ENCODE measurements around the gene NAA30.

NAA30 gene

GRCh38 chr14:57392830-57393229, 2.4 kb downstream of the NAA30 start:
- no peak for DNase-seq (ENCODE audit: low read depth in 2 of 2)

- no peak for DNase-seq (ENCODE audit: low read depth in 2 of 2)
Observed at GRCh38 chr14:57400556-57401494, 10.4 kb downstream of the NAA30 start.

- no peak for DNase-seq (ENCODE audit: low read depth in 2 of 2)
Observed at GRCh38 chr14:57401501-57401900, 11.1 kb downstream of the NAA30 start.

- no peak for DNase-seq (ENCODE audit: low read depth in 2 of 2)
Observed at GRCh38 chr14:57402173-57402852, 11.9 kb downstream of the NAA30 start.

- no peak for DNase-seq (ENCODE audit: low read depth in 2 of 2)
Observed at GRCh38 chr14:57403521-57403864, 13.1 kb downstream of the NAA30 start.

- DNase-seq (ENCODE audit: low read depth in 2 of 2): no peak
Observed at GRCh38 chr14:57405562-57405961, 15.2 kb downstream of the NAA30 start.

DNA sequence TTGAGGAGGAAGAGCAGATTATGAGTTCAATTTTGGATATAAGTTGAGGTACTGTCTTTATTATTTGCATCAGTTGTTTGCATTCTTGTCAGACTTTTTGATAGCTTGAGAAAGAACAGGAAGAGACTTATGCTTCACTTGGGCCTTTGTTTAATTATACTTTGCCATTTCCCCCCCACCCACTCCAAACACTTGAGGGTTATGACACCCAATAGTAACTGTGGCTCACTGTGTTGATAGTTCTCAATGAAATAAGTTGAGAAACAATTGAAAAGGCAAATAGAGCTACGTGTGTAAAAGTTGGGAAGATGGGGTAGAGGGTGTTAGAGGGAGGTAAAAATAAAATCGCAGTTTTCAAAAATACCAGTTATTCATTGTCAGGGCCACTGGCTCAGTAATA, 17.7 kb downstream of the NAA30 start:
- DNase-seq (ENCODE audit: low read depth in 2 of 2): no peak

DNA sequence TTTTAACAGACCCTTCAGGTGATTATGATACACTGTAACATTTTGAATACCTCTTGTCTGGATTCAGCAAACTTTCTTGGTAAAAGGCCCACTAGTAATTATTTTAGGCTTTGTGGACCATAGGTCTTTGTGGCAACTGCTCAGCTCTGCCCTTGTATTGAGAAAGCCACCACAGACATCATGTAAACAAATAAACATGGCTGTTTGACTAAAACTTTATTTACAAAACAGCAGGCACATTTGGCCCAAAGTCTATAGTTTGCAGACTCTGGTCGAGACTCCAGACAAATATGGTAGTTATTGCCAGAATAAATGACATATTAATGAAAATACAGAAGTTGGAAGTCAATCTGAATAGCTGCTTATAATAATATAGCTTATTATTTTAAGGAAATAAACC, 18.2 kb downstream of the NAA30 start:
- no peak for DNase-seq (ENCODE audit: low read depth in 2 of 2)

DNA sequence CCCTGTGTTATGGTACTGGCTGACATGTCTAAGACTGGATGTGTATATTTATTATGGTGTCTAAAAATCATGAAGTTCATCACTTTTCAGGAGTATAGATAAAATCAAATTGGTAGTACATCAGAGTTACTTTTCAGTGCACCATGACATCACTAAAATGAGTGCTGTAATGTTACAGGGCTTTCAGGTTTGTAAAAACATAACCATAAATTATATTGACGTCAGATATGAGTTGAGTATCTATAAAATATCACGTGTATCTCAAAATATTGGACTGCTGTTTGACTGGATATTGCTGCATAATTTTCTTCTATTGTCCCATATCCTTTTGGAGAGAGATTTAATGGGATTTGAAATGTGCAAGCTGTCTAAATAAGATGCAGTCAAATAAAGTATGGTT, 22.0 kb downstream of the NAA30 start:
- no peak for DNase-seq (ENCODE audit: low read depth in 2 of 2)

DNA sequence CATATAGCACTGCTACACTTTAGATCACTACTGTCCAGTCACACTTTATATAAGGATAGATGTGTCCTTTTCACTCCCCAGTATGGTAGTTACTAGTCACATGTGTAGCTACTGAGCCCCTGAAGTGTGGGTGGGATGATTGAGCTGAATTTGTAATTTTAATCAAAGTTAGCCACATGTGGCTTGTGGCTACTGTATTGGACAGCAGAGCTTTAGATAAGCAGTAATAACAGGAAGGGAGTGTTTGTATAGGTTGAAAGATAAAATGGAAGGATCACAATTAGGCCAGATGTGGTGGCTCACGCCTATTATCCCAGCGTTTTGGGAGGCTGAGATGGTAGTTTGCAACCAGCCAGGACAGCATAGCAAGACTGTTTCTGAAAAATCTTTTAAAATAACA, 23.5 kb downstream of the NAA30 start:
- no peak for DNase-seq (ENCODE audit: low read depth in 2 of 2)

GRCh38 chr14:57417228-57417627, 26.8 kb downstream of the NAA30 start:
- no peak for DNase-seq (ENCODE audit: low read depth in 2 of 2)

DNA sequence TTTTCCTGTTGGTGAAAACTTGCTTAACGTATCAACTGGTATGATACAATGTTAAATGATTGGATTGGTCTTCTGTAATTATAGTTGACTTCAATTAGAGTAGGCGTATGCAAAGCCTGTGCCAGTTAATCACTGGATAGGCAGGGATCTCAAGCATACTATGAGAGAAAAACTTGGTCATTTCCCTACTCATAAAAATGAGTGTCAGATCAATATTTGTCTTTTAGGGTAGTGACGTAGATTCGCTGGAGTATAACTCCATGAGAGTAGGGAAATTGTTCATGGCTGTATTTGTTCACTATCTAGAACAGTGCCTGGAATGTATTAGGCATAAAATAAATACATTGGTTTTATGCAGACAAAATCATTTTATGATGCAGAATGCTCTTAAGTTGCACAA, 28.6 kb downstream of the NAA30 start:
- no peak for DNase-seq (ENCODE audit: low read depth in 2 of 2)

DNA sequence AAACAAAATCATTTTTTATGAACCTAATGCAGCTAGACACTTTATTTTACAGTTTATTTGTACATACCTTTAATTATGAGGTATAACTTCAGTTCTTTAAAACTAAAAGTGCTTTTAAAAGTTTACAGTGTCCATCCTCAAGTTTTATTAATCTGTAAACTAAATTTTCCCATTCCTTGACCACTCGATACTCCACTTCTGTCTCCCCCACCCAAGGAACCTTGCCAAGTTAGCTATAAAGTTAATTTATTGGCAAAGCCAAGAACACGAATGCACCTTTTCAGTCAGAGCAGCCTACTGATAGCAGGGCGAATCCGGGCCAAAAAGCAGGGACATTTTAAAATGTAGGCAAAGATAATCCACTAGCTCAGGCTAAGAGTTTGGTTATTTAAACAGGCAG, 29.6 kb downstream of the NAA30 start:
- DNase-seq (ENCODE audit: low read depth in 2 of 2): no peak

DNA sequence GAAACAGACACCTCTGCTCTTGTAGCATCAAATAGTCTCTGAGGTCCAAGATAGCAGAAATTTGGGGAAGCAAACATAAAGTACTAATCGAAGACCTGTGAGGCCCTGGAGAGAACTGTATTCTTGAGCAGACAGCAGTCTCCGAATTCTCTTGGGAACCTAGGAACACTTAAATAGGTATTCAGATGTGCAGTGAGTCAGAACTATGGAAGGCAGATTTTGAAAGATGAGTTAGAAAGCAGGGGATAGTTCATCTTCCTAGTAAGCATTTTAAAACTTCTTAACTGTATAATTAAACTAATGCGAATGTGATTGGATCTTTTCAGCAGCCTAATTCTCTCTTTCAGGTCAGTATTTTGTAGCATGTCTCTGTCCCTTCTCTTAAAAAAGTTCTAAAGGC, 30.6 kb downstream of the NAA30 start:
- DNase-seq (ENCODE audit: low read depth in 2 of 2): no peak

GRCh38 chr14:57435923-57436322, 45.5 kb downstream of the NAA30 start:
- DNase-seq (ENCODE audit: low read depth in 2 of 2): no peak

- no peak for DNase-seq (ENCODE audit: low read depth in 2 of 2)
Observed at GRCh38 chr14:57461777-57462320, 71.5 kb downstream of the NAA30 start.

GRCh38 chr14:57462551-57462950, 72.2 kb downstream of the NAA30 start:
- DNase-seq (ENCODE audit: low read depth in 2 of 2): no peak

DNA sequence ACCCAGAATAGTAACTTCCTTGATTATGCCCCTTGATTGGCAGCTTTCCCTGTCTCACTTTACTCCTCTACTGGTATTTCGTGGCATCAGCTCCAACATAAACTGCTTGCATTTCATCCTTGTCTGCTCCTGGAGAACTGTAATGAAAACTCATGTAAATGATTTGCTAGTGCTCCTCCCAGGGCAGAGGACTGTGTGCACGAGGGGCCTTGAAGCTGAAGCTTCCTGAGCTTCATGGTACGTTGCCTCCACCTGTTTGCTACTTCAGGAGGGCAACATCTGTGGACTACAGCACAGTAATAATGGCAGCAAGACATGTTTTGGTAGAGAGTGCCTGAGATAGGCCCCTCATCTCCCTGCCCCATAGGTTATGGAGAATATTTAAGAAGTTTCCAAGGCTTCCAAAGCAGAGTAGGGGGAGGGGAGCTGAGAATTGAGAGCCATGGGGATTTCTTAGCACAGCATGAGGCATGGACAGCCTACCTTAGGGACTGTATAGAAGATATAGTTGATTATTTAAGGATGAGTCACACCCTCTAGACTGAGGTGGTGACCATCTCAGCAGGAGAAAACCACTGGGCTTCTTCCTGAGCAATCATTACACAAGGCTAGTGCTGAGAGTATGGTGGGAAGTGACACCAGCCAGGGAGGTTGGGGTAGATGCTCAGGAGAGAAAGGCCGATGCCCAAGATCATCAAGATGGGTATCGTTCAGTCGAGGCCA, 73.8 kb downstream of the NAA30 start:
- no peak for DNase-seq (ENCODE audit: low read depth in 2 of 2)
